ENCODE measurements around the gene GRIN1.

Gene GRIN1

GRCh38 chr9:137145731-137146526 is 7.0 kb downstream of the GRIN1 start:
- Histone ChIP-seq H3K36me3 (ENCODE audit: insufficient read depth) (no peaks in the 10 kb centered on the region), H2AFZ (ENCODE audit: low read depth) (no peak overlapping the region), H3K4me2 (no peak overlapping the region), H4K20me1 (ENCODE audit: insufficient read depth) (no peaks in the 10 kb centered on the region), H3K79me2 (ENCODE audit: insufficient read depth, low read depth) (no peaks in the 10 kb centered on the region), H3K4me1 (ENCODE audit: low read depth, poor library complexity, severe bottlenecking) (peaks cover 7% of the 10 kb centered on the region), H3K4me3 (IDR thresholded peaks at IDR 0.05; ENCODE audit: insufficient read depth, low read depth, low read length) (no peak overlapping the region), H3K27me3 (ENCODE audit: insufficient read depth, low read depth) (peaks cover 42% of the 10 kb centered on the region), H3K27ac (no peak overlapping the region), H3K9ac (no peak overlapping the region)
- TF ChIP-seq, protein P1, sequence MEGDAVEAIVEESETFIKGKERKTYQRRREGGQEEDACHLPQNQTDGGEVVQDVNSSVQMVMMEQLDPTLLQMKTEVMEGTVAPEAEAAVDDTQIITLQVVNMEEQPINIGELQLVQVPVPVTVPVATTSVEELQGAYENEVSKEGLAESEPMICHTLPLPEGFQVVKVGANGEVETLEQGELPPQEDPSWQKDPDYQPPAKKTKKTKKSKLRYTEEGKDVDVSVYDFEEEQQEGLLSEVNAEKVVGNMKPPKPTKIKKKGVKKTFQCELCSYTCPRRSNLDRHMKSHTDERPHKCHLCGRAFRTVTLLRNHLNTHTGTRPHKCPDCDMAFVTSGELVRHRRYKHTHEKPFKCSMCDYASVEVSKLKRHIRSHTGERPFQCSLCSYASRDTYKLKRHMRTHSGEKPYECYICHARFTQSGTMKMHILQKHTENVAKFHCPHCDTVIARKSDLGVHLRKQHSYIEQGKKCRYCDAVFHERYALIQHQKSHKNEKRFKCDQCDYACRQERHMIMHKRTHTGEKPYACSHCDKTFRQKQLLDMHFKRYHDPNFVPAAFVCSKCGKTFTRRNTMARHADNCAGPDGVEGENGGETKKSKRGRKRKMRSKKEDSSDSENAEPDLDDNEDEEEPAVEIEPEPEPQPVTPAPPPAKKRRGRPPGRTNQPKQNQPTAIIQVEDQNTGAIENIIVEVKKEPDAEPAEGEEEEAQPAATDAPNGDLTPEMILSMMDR (conservative IDR thresholded peaks at IDR 0.05; ENCODE audit: low read depth, low read length): no peak

DNA sequence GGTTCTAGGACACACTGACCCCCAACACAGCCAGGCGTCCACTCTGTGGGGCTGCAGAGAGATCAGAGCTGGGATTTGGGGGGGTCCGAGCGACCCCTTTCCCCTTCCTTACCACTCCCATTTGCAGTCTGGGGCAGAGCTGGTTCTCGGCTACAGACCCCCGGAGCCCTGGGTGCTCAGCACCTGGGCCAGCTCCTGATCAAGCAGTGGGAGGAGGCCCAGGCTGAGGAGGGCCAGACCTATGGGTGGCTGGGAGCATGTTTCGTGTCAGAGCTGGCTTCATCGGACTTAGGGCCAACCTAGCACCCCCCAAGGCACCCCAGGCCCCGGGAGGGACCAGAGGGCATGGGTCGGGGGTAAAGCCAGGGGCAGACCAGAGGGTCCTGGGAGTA is 7.6 kb downstream of the GRIN1 start:
- TF ChIP-seq, protein P1 (conservative IDR thresholded peaks at IDR 0.05; ENCODE audit: low read depth, low read length): no peak
- no peaks in the 10 kb centered on the region for H3K36me3 ChIP-seq (ENCODE audit: insufficient read depth)
- peaks cover 36% of the 10 kb centered on the region for H3K27me3 ChIP-seq (ENCODE audit: insufficient read depth, low read depth)

DNA sequence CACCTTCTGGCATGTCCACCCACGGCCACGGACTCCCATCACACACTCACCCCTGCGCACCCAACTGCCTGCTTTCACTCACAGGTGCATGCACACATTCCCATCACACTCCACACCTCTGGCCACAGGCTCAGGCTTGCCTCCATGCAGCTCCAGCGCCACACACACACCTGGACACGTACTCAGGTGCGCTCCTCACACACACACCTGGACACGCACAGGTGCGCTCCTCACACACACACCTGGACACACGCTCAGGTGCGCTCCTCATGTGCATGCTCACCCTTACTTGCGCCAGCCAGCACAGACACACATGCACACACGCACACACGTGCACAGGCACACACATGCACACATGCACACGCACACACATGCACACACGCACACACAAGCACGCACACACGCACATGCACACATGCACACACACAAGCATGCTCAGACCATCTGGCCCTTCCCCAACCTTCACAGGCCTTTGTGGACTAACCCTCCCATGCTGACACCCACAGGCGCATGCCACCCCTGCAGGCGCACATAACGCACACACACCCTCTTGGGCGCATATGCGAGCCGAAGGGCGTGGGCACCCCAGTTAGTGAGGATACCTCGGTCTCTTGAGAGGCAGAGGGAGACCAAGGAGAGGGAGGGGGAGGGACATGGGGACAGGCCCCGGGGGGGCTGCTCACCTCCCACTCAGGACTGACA is 8.3 kb downstream of the GRIN1 start:
- Histone ChIP-seq H3K27me3 (ENCODE audit: insufficient read depth, low read depth) (peaks cover 28% of the 10 kb centered on the region; the same call in 1 of the 2 replicates), H3K4me1 (ENCODE audit: low read depth, poor library complexity, severe bottlenecking) (peaks cover 14% of the 10 kb centered on the region), H4K20me1 (ENCODE audit: insufficient read depth) (no peaks in the 10 kb centered on the region), H3K36me3 (ENCODE audit: insufficient read depth) (no peaks in the 10 kb centered on the region), H3K4me3 (IDR thresholded peaks at IDR 0.05; ENCODE audit: insufficient read depth, low read depth, low read length) (no peak overlapping the region), H3K27ac (no peak overlapping the region), H3K79me2 (ENCODE audit: insufficient read depth, low read depth) (no peaks in the 10 kb centered on the region), H2AFZ (ENCODE audit: low read depth) (no peak overlapping the region), H3K4me2 (no peak overlapping the region), H3K9ac (no peak overlapping the region)
- TF ChIP-seq, protein P1 (conservative IDR thresholded peaks at IDR 0.05; ENCODE audit: low read depth, low read length): no peak

More for the DNA sequence above, 7.6 kb downstream of the GRIN1 start:
- Histone ChIP-seq H3K4me3 (IDR thresholded peaks at IDR 0.05; ENCODE audit: insufficient read depth, low read depth, low read length) (no peak overlapping the region), H3K79me2 (ENCODE audit: insufficient read depth, low read depth) (no peaks in the 10 kb centered on the region), H2AFZ (ENCODE audit: low read depth) (no peak overlapping the region), H4K20me1 (ENCODE audit: insufficient read depth) (no peaks in the 10 kb centered on the region), H3K9ac (no peak overlapping the region), H3K4me2 (no peak overlapping the region), H3K4me1 (ENCODE audit: low read depth, poor library complexity, severe bottlenecking) (peaks cover 9% of the 10 kb centered on the region), H3K27ac (no peak overlapping the region)

DNA sequence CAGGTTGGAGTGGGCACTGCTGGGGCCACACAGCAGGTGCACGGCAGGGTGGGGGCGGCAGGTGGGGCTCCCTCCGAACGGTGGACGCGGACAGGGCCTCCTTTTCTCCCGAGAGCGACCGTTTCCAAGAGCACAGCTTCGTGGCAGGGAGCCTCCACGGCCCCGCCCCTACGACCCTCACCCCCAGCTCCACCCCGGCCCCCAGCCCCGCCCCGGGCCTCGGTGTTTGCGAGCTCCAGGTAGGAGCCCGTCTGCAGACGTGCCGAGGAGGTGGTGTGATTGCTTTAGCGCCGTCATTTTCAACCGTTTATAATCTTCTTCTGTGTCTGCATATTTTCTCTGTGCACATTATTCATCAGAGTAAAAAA is 8.8 kb downstream of the GRIN1 start:
- TF ChIP-seq, protein P1 (conservative IDR thresholded peaks at IDR 0.05; ENCODE audit: low read depth, low read length): no peak
- Histone ChIP-seq H3K27ac (no peak overlapping the region), H3K79me2 (ENCODE audit: insufficient read depth, low read depth) (no peaks in the 10 kb centered on the region), H3K9ac (no peak overlapping the region), H3K4me2 (no peak overlapping the region), H2AFZ (ENCODE audit: low read depth) (no peak overlapping the region), H4K20me1 (ENCODE audit: insufficient read depth) (no peaks in the 10 kb centered on the region), H3K27me3 (ENCODE audit: insufficient read depth, low read depth) (peaks cover 23% of the 10 kb centered on the region; the same call in 1 of the 2 replicates), H3K36me3 (ENCODE audit: insufficient read depth) (no peaks in the 10 kb centered on the region), H3K4me3 (IDR thresholded peaks at IDR 0.05; ENCODE audit: insufficient read depth, low read depth, low read length) (no peak overlapping the region), H3K4me1 (ENCODE audit: low read depth, poor library complexity, severe bottlenecking) (peaks cover 14% of the 10 kb centered on the region)
